GM12878 (cell line): ENCODE results near the gene PLEKHD1. TPM values are rescaled to one million over a fixed set of nuclear protein-coding genes. Genes with fewer than 3 reads are reported as not detected.

ENCODE experiments used
- ATAC-seq: fragments of 200-7000 bp; cut with Tn5 transposase; 3 replicates; pipeline ENCODE4 v1.9.1; 2020; ENCODE audit warnings: mild to moderate bottlenecking, moderate library complexity
- BruUV-seq: library from RNA; stranded (reverse); fragments of 400-500 nt; replicated peaks from 2 replicates; lab custom pipeline; 2021; lab: Mats Ljungman, UMichigan
- CTCF ChIA-PET: fragments of 300-600 bp; sonication (Branson Sonifier 250); formaldehyde crosslinking; extraction: SDS; loops from one replicate; lab custom pipeline; 2021; ENCODE audit warnings: inconsistent platforms; lab: Yijun Ruan, JAX
- POLR2A ChIA-PET: fragments of 350-600 bp; formaldehyde crosslinking; extraction: SDS; loops from one replicate; lab custom pipeline; 2021; ENCODE audit warnings: inconsistent platforms; lab: Charles Lee
- RAD21 ChIA-PET: fragments of 300-600 bp; sonication (Branson Sonifier 250); formaldehyde crosslinking; loops from one replicate; lab custom pipeline; 2023; ENCODE audit warnings: antibody characterized with exemption; ENCODE audit not compliant: unreplicated experiment; lab: Charles Lee
- SMC1A ChIA-PET: fragments of 300-600 bp; sonication (Branson Sonifier 250); formaldehyde crosslinking; loops from one replicate; lab custom pipeline; 2023; ENCODE audit not compliant: unreplicated experiment, uncharacterized antibody; lab: Charles Lee
- DNase-seq: peaks from one replicate; pipeline ENCODE4 v3.0.0-alpha.2; 2011; ENCODE audit warnings: low read depth, low spot score
- FAIRE-seq: peaks from 3 replicates; lab custom pipeline; 2011; peaks lifted over from hg19 to GRCh38; lab: Jason Lieb, UNC
- H2AFZ ChIP-seq: 2 replicates; pipeline ENCODE4 v1.6.0; 2011; ENCODE audit warnings: low read depth, low read length, control low read depth; ENCODE audit not compliant: control insufficient read depth
- H3K27ac ChIP-seq: 2 replicates; pipeline ENCODE4 v1.5.1; 2011; ENCODE audit warnings: control low read depth; ENCODE audit not compliant: control insufficient read depth, insufficient read depth
- H3K27me3 ChIP-seq, 2 experiments: replicated peaks in 1 of 2; 2 replicates each; pipeline versions ENCODE4 v1.6.0 to v1.6.1; 2011; ENCODE audit warnings: low read length in 1 of 2; ENCODE audit not compliant: control insufficient read depth in 2 of 2, insufficient read depth in 2 of 2
- H3K36me3 ChIP-seq, 2 experiments: 2 replicates each; pipeline ENCODE4 v1.5.1; 2011; ENCODE audit warnings: low read length in 1 of 2; ENCODE audit not compliant: control insufficient read depth in 2 of 2, insufficient read depth in 2 of 2
- H3K4me1 ChIP-seq: 2 replicates; pipeline ENCODE4 v1.6.1; 2011; ENCODE audit warnings: mild to moderate bottlenecking, low read length, moderate library complexity, mixed read lengths; ENCODE audit not compliant: control insufficient read depth, insufficient read depth
- H3K4me2 ChIP-seq: 2 replicates; pipeline ENCODE4 v1.6.0; 2011; ENCODE audit warnings: control low read depth; ENCODE audit not compliant: control insufficient read depth, insufficient read depth
- H3K4me3 ChIP-seq: fragments of 200-600 bp; sonication (generic); 2 replicates; pipeline ENCODE4 v1.5.1; 2016
- H3K79me2 ChIP-seq: 2 replicates; pipeline ENCODE4 v1.6.0; 2011; ENCODE audit warnings: low read length; ENCODE audit not compliant: control insufficient read depth, insufficient read depth
- H3K9ac ChIP-seq: 2 replicates; pipeline ENCODE4 v1.8.0; 2011; ENCODE audit warnings: low read length, control low read depth, mixed read lengths; ENCODE audit not compliant: control insufficient read depth, insufficient read depth
- H3K9me3 ChIP-seq: replicated peaks from 3 replicates; pipeline ENCODE4 v1.5.1; 2011; ENCODE audit warnings: mild to moderate bottlenecking, low read length; ENCODE audit not compliant: control insufficient read depth, insufficient read depth
- H4K20me1 ChIP-seq: 2 replicates; pipeline ENCODE4 v1.6.0; 2011; ENCODE audit not compliant: control insufficient read depth, insufficient read depth
- CBFB ChIP-seq: IDR thresholded peaks from 2 replicates; pipeline ENCODE4 v1.6.1; 2016; ENCODE audit warnings: antibody characterized with exemption, low read depth
- EED ChIP-seq: sonication (generic); IDR thresholded peaks from 2 replicates; pipeline ENCODE4 v1.6.1; 2016; ENCODE audit warnings: antibody characterized with exemption, low read depth
- HCFC1 ChIP-seq: fragments of 150-350 bp; IDR thresholded peaks from 2 replicates; pipeline ENCODE4 v1.6.1; 2014; ENCODE audit warnings: low read length
- HDAC2 ChIP-seq: fragments of 200-600 bp; sonication (generic); IDR thresholded peaks from 2 replicates; pipeline ENCODE4 v1.6.1; 2017
- KDM1A ChIP-seq: fragments of 200-600 bp; sonication (generic); IDR thresholded peaks from 2 replicates; pipeline ENCODE4 v1.6.1; 2016; ENCODE audit warnings: borderline replicate concordance
- POLR2A ChIP-seq: IDR thresholded peaks from 2 replicates; pipeline ENCODE4 v1.6.1; 2011; ENCODE audit warnings: low read depth, mild to moderate bottlenecking, low read length
- POU2F2 ChIP-seq: IDR thresholded peaks from 3 replicates; pipeline ENCODE4 v1.6.1; 2011; ENCODE audit warnings: low read depth, mild to moderate bottlenecking, low read length, borderline replicate concordance
- REST ChIP-seq: IDR thresholded peaks from 2 replicates; pipeline ENCODE4 v1.6.1; 2012; ENCODE audit warnings: mild to moderate bottlenecking, low read depth, low read length
- SRF ChIP-seq, 2 experiments: IDR thresholded peaks; 2 replicates each; pipeline ENCODE4 v1.6.1; 2011; ENCODE audit warnings: low read depth in 2 of 2, low read length in 2 of 2, mild to moderate bottlenecking in 1 of 2, moderate library complexity in 1 of 2
- USF2 ChIP-seq: IDR thresholded peaks from 2 replicates; pipeline ENCODE4 v1.6.1; 2011; ENCODE audit warnings: low read depth, low read length, improper control_type of control experiment, borderline replicate concordance
- ZBED1 ChIP-seq: IDR thresholded peaks from 2 replicates; pipeline ENCODE4 v1.6.1; 2016; ENCODE audit warnings: borderline replicate concordance
- ZNF217 ChIP-seq: fragments of 450-650 bp; IDR thresholded peaks from 2 replicates; pipeline ENCODE4 v1.6.1; 2017; ENCODE audit warnings: antibody characterized with exemption, mild to moderate bottlenecking
- WGBS: methylation state at CpG from one replicate; pipeline ENCODE4 v1.1.6; 2016; ENCODE audit warnings: low lambda C conversion rate; ENCODE audit not compliant: insufficient replicate concordance, insufficient coverage; ENCODE audit errors: missing lambda C conversion rate; 5-methylcytosine and 5-hydroxymethylcytosine counted together
- in situ Hi-C: fragments of 300-500 bp; cut with MboI; formaldehyde crosslinking; loops from 9 replicates; pipeline ENCODE4 v1.14.3; 2018; ENCODE audit warnings: mixed read lengths
- intact Hi-C: fragments of 100-400 bp; cut with micrococcal nuclease; formaldehyde crosslinking; loops from one replicate; pipeline ENCODE4 v1.14.2; 2022; ENCODE audit not compliant: unreplicated experiment
- polyA plus RNA-seq, 11 experiments: library from polyadenylated mRNA; depleted of rRNA in 4 of 11; unstranded in 6 of 11; stranded (reverse) in 5 of 11; fragments of >200 nt; fragmentation: Nextera tagmentation in 4 of 11; fragmentation: Illumina TruSeq in 1 of 11; extraction: Ambion mirVana in 4 of 11; extraction: Trizol in 1 of 11; gene quantifications; 1 replicate in 1 of 11; 2 replicates in 10 of 11; pipeline versions ENCODE4 v1.2.1 to v1.2.3, GENCODE V29; 2011 to 2016; ENCODE audit warnings: inconsistent platforms in 2 of 11, missing spikeins in 2 of 11, low read depth in 1 of 11
- total RNA-seq, 4 experiments: library from RNA; depleted of rRNA in 3 of 4; stranded (reverse); fragments of >200 nt in 3 of 4; fragmentation: Illumina TruSeq in 1 of 4; extraction: Trizol in 1 of 4; gene quantifications; 2 replicates each; pipeline versions ENCODE4 v1.2.1 to v1.2.3, GENCODE V29; 2013 to 2021

PLEKHD1 gene
- total and polyA plus RNA-seq, 10 of the 15 experiments (the other 5 are each of a cell fraction or from before 2014, with no cell fraction given), result 0.01 to 0.08 (median 0.04) TPM; not detected in 6

GRCh38 chr14:69501423-69501838, 16.9 kb downstream of the PLEKHD1 start:
- CTCF ChIA-PET, result interaction anchor here (1.6 kb wide), 1 partner anchor 9 kb away, joined by 5 read pairs; no protein-coding TSS in a partner anchor
- no TSS peak for BruUV-seq
- Histone ChIP-seq H3K4me1 (no peaks in the 10 kb centered on the region), H3K27ac (no peak overlapping the region), H3K4me3 (no peak overlapping the region), H3K36me3 (no peaks in the 10 kb centered on the region), H2AFZ (no peak overlapping the region), H3K9me3 (no peaks in the 10 kb centered on the region), H3K9ac (no peak overlapping the region), H3K79me2 (no peaks in the 10 kb centered on the region), H4K20me1 (no peaks in the 10 kb centered on the region), H3K4me2 (no peak overlapping the region), H3K27me3 (no peaks in the 10 kb centered on the region; a peak in 1 of 4 replicates)
- SMC1A ChIA-PET, result interaction anchor here (1.4 kb wide), 1 partner anchor 8 kb away, joined by 3 read pairs; no protein-coding TSS in a partner anchor
- FAIRE-seq (no peak), DNase-seq (no peak), ATAC-seq (no peak)
- in situ Hi-C loops, result no loop called here
- WGBS, result 24% methylated on average over 4 of the region's 4 CpGs
- RAD21 ChIA-PET, result no interaction called here
- intact Hi-C loops, result no loop called here
- TF ChIP-seq EED, result no peak
- no peak for TF ChIP-seq POU2F2
- TF ChIP-seq KDM1A, result no peak
- no peak for TF ChIP-seq HCFC1
- no peak for TF ChIP-seq POLR2A
- TF ChIP-seq USF2, result no peak
- TF ChIP-seq CBFB, result no peak
- no peak for TF ChIP-seq SRF (IDR thresholded peaks at IDR 0.05; ENCODE audit: low read depth in 2 of 2, low read length in 2 of 2)
- POLR2A ChIA-PET, result no interaction called here

- intact Hi-C loops, result no loop called here
- Histone ChIP-seq H3K4me3 (no peak overlapping the region), H3K27me3 (no peaks in the 10 kb centered on the region), H2AFZ (no peak overlapping the region), H3K27ac (no peak overlapping the region), H4K20me1 (no peaks in the 10 kb centered on the region), H3K36me3 (no peaks in the 10 kb centered on the region), H3K4me1 (no peaks in the 10 kb centered on the region), H3K4me2 (no peak overlapping the region), H3K79me2 (no peaks in the 10 kb centered on the region), H3K9ac (no peak overlapping the region), H3K9me3 (no peaks in the 10 kb centered on the region)
- DNase-seq (no peak), FAIRE-seq (no peak), ATAC-seq (no peak)
- in situ Hi-C loops, result no loop called here
- RAD21 ChIA-PET, result no interaction called here
- WGBS, result 100% methylated on average over 1 of the region's 1 CpG
- POLR2A ChIA-PET, result no interaction called here
- SMC1A ChIA-PET, result no interaction called here
- CTCF ChIA-PET, result interaction anchor here (0.6 to 1.3 kb wide), 2 partner anchors 12 to 70 kb away, joined by 3 to 6 read pairs; partner anchors contain the start of gene CCDC177
- no TSS peak for BruUV-seq
- TF ChIP-seq POLR2A, result no peak
- no peak for TF ChIP-seq REST
- TF ChIP-seq HDAC2, result no peak
- TF ChIP-seq ZNF217, result no peak
- no peak for TF ChIP-seq ZBED1
These were observed 20.2 kb downstream of the PLEKHD1 start for GRCh38 chr14:69504775-69505174.
